Purkinje cell (primary cell): ENCODE measurements around the gene B3GNT2. TPM values are rescaled to one million over a fixed set of nuclear protein-coding genes. Genes with fewer than 3 reads are reported as not detected.

Source experiments
- polyA plus RNA-seq: library from polyadenylated mRNA; unstranded; fragments of >200 nt; fragmentation: Nextera tagmentation; gene quantifications from 2 replicates; pipeline ENCODE4 v1.2.1, GENCODE V29; 2014

Gene B3GNT2
- 82.6 and 100 TPM in 2 replicates for polyA plus RNA-seq

GRCh38 chr2:62195421-62196277, at the start of gene B3GNT2:
Gene B3GNT2, plus strand, starts transcription at chr2:62196115. Its CDS starts 26,106 bp downstream, at chr2:62222221.

